K562 (cell line): ENCODE results near the gene DISP1. TPM values are rescaled to one million over a fixed set of nuclear protein-coding genes. Genes with fewer than 3 reads are reported as not detected.

Experiments
- ATAC-seq: fragments of 200-7000 bp; cut with Tn5 transposase; 3 replicates; pipeline ENCODE4 v1.9.1; 2020; ENCODE audit warnings: moderate library complexity
- BruUV-seq: library from RNA; stranded (reverse); fragments of 400-500 nt; replicated peaks from 2 replicates; lab custom pipeline; 2021; lab: Mats Ljungman, UMichigan
- CTCF ChIA-PET: fragments of 300-600 bp; formaldehyde crosslinking; extraction: SDS; loops from one replicate; lab custom pipeline; 2021; ENCODE audit warnings: low intra/inter-chr PET ratio; lab: Yijun Ruan, JAX
- POLR2A ChIA-PET: fragments of 300-600, 350-650 bp; sonication (Branson Sonifier 250); formaldehyde crosslinking; extraction: SDS; loops from one replicate; lab custom pipeline; 2021; ENCODE audit warnings: antibody characterized with exemption, inconsistent platforms; lab: Yijun Ruan, JAX
- DNase-seq, 4 experiments: peaks; one replicate each; pipeline versions ENCODE4 v3.0.0 to v3.0.0-alpha.2; 2011 to 2018; ENCODE audit warnings: low spot score in 3 of 4, mixed read lengths in 3 of 4; ENCODE audit errors: extremely low read depth in 1 of 4
- FAIRE-seq: peaks from 2 replicates; lab custom pipeline; 2011; peaks lifted over from hg19 to GRCh38; lab: Jason Lieb, UNC
- H2AFZ ChIP-seq: 2 replicates; pipeline ENCODE4 v1.6.0; 2011; ENCODE audit warnings: low read depth, low read length, control low read depth, inconsistent platforms
- H3K27ac ChIP-seq: fragments of 200-600 bp; 3 replicates; pipeline ENCODE4 v1.8.0; 2011; ENCODE audit warnings: low read depth, mild to moderate bottlenecking, control low read depth, inconsistent platforms, low read length, moderate library complexity, mixed read lengths; ENCODE audit errors: extremely low read depth
- H3K27me3 ChIP-seq, 2 experiments: fragments of 300-600 bp in 1 of 2; 2 replicates in 1 of 2; 3 replicates in 1 of 2; pipeline versions ENCODE4 v1.6.0 to v1.8.0; 2011; ENCODE audit warnings: inconsistent platforms in 2 of 2, low read length in 2 of 2, mild to moderate bottlenecking in 1 of 2, mixed read lengths in 1 of 2, moderate library complexity in 1 of 2; ENCODE audit not compliant: control insufficient read depth in 2 of 2, insufficient read depth in 2 of 2
- H3K36me3 ChIP-seq: fragments of 300-600 bp; 3 replicates; pipeline ENCODE4 v1.8.0; 2011; ENCODE audit warnings: mild to moderate bottlenecking, low read length, inconsistent platforms; ENCODE audit not compliant: control insufficient read depth, insufficient read depth
- H3K4me1 ChIP-seq, 2 experiments: fragments of 200-600 bp in 1 of 2; replicated peaks in 1 of 2; 2 replicates in 1 of 2; 3 replicates in 1 of 2; pipeline versions ENCODE4 v1.5.1 to v1.8.0; 2011; ENCODE audit warnings: inconsistent platforms in 2 of 2, low read length in 2 of 2, mild to moderate bottlenecking in 1 of 2, mixed read lengths in 1 of 2, moderate library complexity in 1 of 2; ENCODE audit not compliant: control insufficient read depth in 2 of 2, insufficient read depth in 2 of 2
- H3K4me2 ChIP-seq: 2 replicates; pipeline ENCODE4 v1.6.1; 2011; ENCODE audit warnings: low read length, control low read depth, inconsistent platforms, mixed read lengths; ENCODE audit not compliant: insufficient read depth
- H3K4me3 ChIP-seq: fragments of 200-600 bp; sonication (generic), shearing (Covaris generic); 2 replicates; pipeline ENCODE4 v1.5.1; 2016; ENCODE audit warnings: control low read depth, inconsistent platforms
- H3K79me2 ChIP-seq: fragments of 200-600 bp; 3 replicates; pipeline ENCODE4 v1.8.0; 2011; ENCODE audit warnings: low read length, inconsistent platforms; ENCODE audit not compliant: control insufficient read depth, insufficient read depth
- H3K9ac ChIP-seq, 2 experiments: 2 replicates each; pipeline versions ENCODE4 v1.6.0 to v1.6.1; 2011; ENCODE audit warnings: low read depth in 2 of 2, low read length in 2 of 2, control low read depth in 1 of 2, inconsistent platforms in 1 of 2, mild to moderate bottlenecking in 1 of 2, mixed read lengths in 1 of 2; ENCODE audit not compliant: insufficient read depth in 1 of 2
- H3K9me1 ChIP-seq: one replicate; pipeline ENCODE4 v1.6.0; 2011; ENCODE audit warnings: inconsistent platforms, mild to moderate bottlenecking, low read length, moderate library complexity; ENCODE audit not compliant: control insufficient read depth, insufficient read depth
- H3K9me3 ChIP-seq: replicated peaks from 2 replicates; pipeline ENCODE4 v1.5.1; 2011; ENCODE audit warnings: low read depth, low read length, inconsistent platforms; ENCODE audit not compliant: control insufficient read depth, insufficient read depth
- H4K20me1 ChIP-seq: replicated peaks from 2 replicates; pipeline ENCODE4 v1.6.1; 2011; ENCODE audit warnings: low read length, inconsistent platforms, mixed read lengths; ENCODE audit not compliant: control insufficient read depth, insufficient read depth
- CBFA2T2 ChIP-seq: fragments of 450-650 bp; conservative IDR thresholded peaks from 2 replicates; pipeline ENCODE4 v1.6.1; 2017; ENCODE audit warnings: mild to moderate bottlenecking
- NFE2 ChIP-seq: IDR thresholded peaks from 2 replicates; pipeline ENCODE4 v1.6.1; 2014; ENCODE audit warnings: antibody characterized with exemption, low read depth
- NONO ChIP-seq, 2 experiments: fragments of 200-400 bp in 1 of 2; fragments of 450-650 bp in 1 of 2; formaldehyde crosslinking in 1 of 2; IDR thresholded peaks; 2 replicates each; pipeline ENCODE4 v1.6.1; 2017; ENCODE audit warnings: low read depth in 2 of 2, mild to moderate bottlenecking in 2 of 2, moderate library complexity in 2 of 2, low read length in 1 of 2
- RBBP5 ChIP-seq: fragments of 200-600 bp; sonication (generic); IDR thresholded peaks from 2 replicates; pipeline ENCODE4 v1.6.1; 2012; ENCODE audit warnings: borderline replicate concordance, mild to moderate bottlenecking, low read length, control low read depth, inconsistent platforms; ENCODE audit not compliant: insufficient read depth, poor library complexity, severe bottlenecking
- XRCC5 ChIP-seq: fragments of 200-400 bp; formaldehyde crosslinking; IDR thresholded peaks from 2 replicates; pipeline ENCODE4 v1.6.1; 2017; ENCODE audit warnings: low read depth, mild to moderate bottlenecking, low read length
- WGBS: fragments of 100-300 bp; shearing (Covaris generic); methylation state at CpG from one replicate; pipeline ENCODE4 v1.1.6; 2016; ENCODE audit warnings: low coverage, mixed read lengths; ENCODE audit not compliant: insufficient coverage; ENCODE audit errors: missing lambda C conversion rate; 5-methylcytosine and 5-hydroxymethylcytosine counted together
- in situ Hi-C: fragments of 300-500 bp; cut with MboI; formaldehyde crosslinking; loops from 4 replicates; pipeline ENCODE4 v1.15.0; 2018; ENCODE audit warnings: inconsistent platforms, mixed read lengths
- intact Hi-C: fragments of 100-400 bp; cut with micrococcal nuclease; formaldehyde crosslinking; loops from 2 replicates; pipeline ENCODE4 v1.14.2; 2022
- polyA plus RNA-seq, 8 experiments: library from polyadenylated mRNA; depleted of rRNA in 4 of 8; stranded (reverse) in 5 of 8; unstranded in 3 of 8; fragments of >200 nt; fragmentation: Nextera tagmentation in 2 of 8; fragmentation: Illumina TruSeq in 1 of 8; extraction: Ambion mirVana in 2 of 8; extraction: Trizol in 1 of 8; gene quantifications; 2 replicates each; pipeline versions ENCODE4 v1.2.1 to v1.2.3, GENCODE V29; 2011 to 2014; ENCODE audit warnings: inconsistent platforms in 1 of 8, missing spikeins in 1 of 8
- total RNA-seq, 7 experiments: library from RNA; depleted of rRNA in 6 of 7; stranded (reverse); fragments of >200 nt in 6 of 7; fragmentation: Illumina TruSeq in 2 of 7; extraction: Trizol in 2 of 7; gene quantifications; 2 replicates each; pipeline versions ENCODE4 v1.2.1 to v1.2.3, GENCODE V29; 2011 to 2021; ENCODE audit warnings: low replicate concordance in 1 of 7
- TF ChIP-seq, protein P1 (sequence below): sonication (generic); formaldehyde crosslinking; IDR thresholded peaks from 2 replicates; pipeline ENCODE4 v1.8.1; 2023; ENCODE audit warnings: mild to moderate bottlenecking, missing genetic modification reagents
- TF ChIP-seq, protein P2 (sequence below): sonication (generic); formaldehyde crosslinking; IDR thresholded peaks from 2 replicates; pipeline ENCODE4 v1.8.0; 2022; ENCODE audit warnings: missing genetic modification reagents, mild to moderate bottlenecking, borderline replicate concordance

DISP1 gene
- total and polyA plus RNA-seq, 9 of the 15 experiments (the other 6 are each of a cell fraction or from before 2014, with no cell fraction given), result 0.02 to 0.35 (median 0.04) TPM; not detected in 2

- WGBS, result 0% methylated on average over 2 of the region's 2 CpGs
- H4K20me1 ChIP-seq, result no peaks in the 10 kb centered on the region
- intact Hi-C loops (no loop called here), in situ Hi-C loops (no loop called here)
- H3K9ac ChIP-seq, result no peak overlapping the region
- H2AFZ ChIP-seq, result no peak overlapping the region
- H3K79me2 ChIP-seq, result no peaks in the 10 kb centered on the region
- no TSS peak for BruUV-seq
- ATAC-seq, result no peak
- POLR2A ChIA-PET, result no interaction called here
- H3K36me3 ChIP-seq, result no peaks in the 10 kb centered on the region
- H3K4me3 ChIP-seq, result no peak overlapping the region
- H3K9me1 ChIP-seq, result no peaks in the 10 kb centered on the region
- H3K4me1 ChIP-seq, result no peaks in the 10 kb centered on the region
- DNase-seq, result no peak
- H3K4me2 ChIP-seq, result no peak overlapping the region
- H3K9me3 ChIP-seq, result no peaks in the 10 kb centered on the region
- no peak for TF ChIP-seq RBBP5
- H3K27me3 ChIP-seq, result 0 out of 5 replicates have a peak, but pooled peaks cover 0 to 3% of the 10 kb centered on the region in 2 experiments
- no peak for FAIRE-seq
- H3K27ac ChIP-seq, result no peak overlapping the region
- CTCF ChIA-PET, result no interaction called here
Observed at GRCh38 chr1:222833356-222833876, 18.6 kb downstream of the DISP1 start.

GRCh38 chr1:222843469-222844410 is 28.9 kb downstream of the DISP1 start:
- intact Hi-C loops (no loop called here), in situ Hi-C loops (no loop called here)
- no peak overlapping the region for H2AFZ ChIP-seq
- no peak overlapping the region for H3K27ac ChIP-seq
- H3K4me3 ChIP-seq, result no peak overlapping the region
- ATAC-seq, result no peak
- H3K9me3 ChIP-seq, result no peaks in the 10 kb centered on the region
- H3K9me1 ChIP-seq, result no peaks in the 10 kb centered on the region
- H3K27me3 ChIP-seq, result no peaks in the 10 kb centered on the region
- no peak overlapping the region for H3K4me2 ChIP-seq
- H4K20me1 ChIP-seq, result no peaks in the 10 kb centered on the region
- H3K79me2 ChIP-seq, result no peaks in the 10 kb centered on the region
- no peaks in the 10 kb centered on the region for H3K36me3 ChIP-seq
- H3K9ac ChIP-seq, result no peak overlapping the region
- ChIA-PET CTCF (no interaction called here), POLR2A (no interaction called here)
- H3K4me1 ChIP-seq, result no peaks in the 10 kb centered on the region
- no TSS peak for BruUV-seq
- FAIRE-seq, result no peak
- TF ChIP-seq, protein P1, sequence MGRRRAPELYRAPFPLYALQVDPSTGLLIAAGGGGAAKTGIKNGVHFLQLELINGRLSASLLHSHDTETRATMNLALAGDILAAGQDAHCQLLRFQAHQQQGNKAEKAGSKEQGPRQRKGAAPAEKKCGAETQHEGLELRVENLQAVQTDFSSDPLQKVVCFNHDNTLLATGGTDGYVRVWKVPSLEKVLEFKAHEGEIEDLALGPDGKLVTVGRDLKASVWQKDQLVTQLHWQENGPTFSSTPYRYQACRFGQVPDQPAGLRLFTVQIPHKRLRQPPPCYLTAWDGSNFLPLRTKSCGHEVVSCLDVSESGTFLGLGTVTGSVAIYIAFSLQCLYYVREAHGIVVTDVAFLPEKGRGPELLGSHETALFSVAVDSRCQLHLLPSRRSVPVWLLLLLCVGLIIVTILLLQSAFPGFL, result no peak
- TF ChIP-seq NONO (IDR thresholded peaks at IDR 0.05; ENCODE audit: low read depth in 2 of 2, low read length in 1 of 2), result no peak
- TF ChIP-seq XRCC5, result no peak
- no peak for TF ChIP-seq NFE2
- no peak for TF ChIP-seq CBFA2T2
- TF ChIP-seq, protein P2, sequence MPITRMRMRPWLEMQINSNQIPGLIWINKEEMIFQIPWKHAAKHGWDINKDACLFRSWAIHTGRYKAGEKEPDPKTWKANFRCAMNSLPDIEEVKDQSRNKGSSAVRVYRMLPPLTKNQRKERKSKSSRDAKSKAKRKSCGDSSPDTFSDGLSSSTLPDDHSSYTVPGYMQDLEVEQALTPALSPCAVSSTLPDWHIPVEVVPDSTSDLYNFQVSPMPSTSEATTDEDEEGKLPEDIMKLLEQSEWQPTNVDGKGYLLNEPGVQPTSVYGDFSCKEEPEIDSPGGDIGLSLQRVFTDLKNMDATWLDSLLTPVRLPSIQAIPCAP (CRISPR knock-in tag), result no peak
- DNase-seq, result no peak
- WGBS, result under 1% methylated on average over 6 of the region's 6 CpGs
